MCF 10A (cell line): ENCODE data around the gene CLCN6. TPM values are rescaled to one million over a fixed set of nuclear protein-coding genes. Genes with fewer than 3 reads are reported as not detected.

Experiments
- BruUV-seq: library from RNA; stranded (reverse); fragments of 400-500 nt; replicated peaks from 2 replicates; lab custom pipeline; 2021; lab: Mats Ljungman, UMichigan
- CTCF ChIA-PET: fragments of 300-600 bp; sonication (Branson Sonifier 250); formaldehyde crosslinking; extraction: SDS; loops from one replicate; lab custom pipeline; 2021; ENCODE audit warnings: antibody characterized with exemption, inconsistent platforms; lab: Yijun Ruan, JAX
- POLR2A ChIA-PET: fragments of 300-600, 350-650 bp; sonication (Branson Sonifier 250); formaldehyde crosslinking; extraction: SDS; loops from one replicate; lab custom pipeline; 2020; ENCODE audit warnings: antibody characterized with exemption, inconsistent platforms; lab: Yijun Ruan, JAX
- DNase-seq: peaks from one replicate; pipeline ENCODE4 v3.0.0-alpha.2; 2018; ENCODE audit not compliant: unreplicated experiment
- H3K27ac Mint-ChIP-seq: one replicate; pipeline ENCODE4 v1.8.0; 2022; ENCODE audit warnings: mild to moderate bottlenecking, low read depth, mixed read lengths; ENCODE audit not compliant: unreplicated experiment
- H3K27me3 Mint-ChIP-seq: one replicate; pipeline ENCODE4 v1.8.0; 2022; ENCODE audit warnings: mixed read lengths; ENCODE audit not compliant: insufficient read depth, unreplicated experiment
- H3K36me3 Mint-ChIP-seq: one replicate; pipeline ENCODE4 v1.8.0; 2022; ENCODE audit warnings: mild to moderate bottlenecking, moderate library complexity, mixed read lengths; ENCODE audit not compliant: insufficient read depth, unreplicated experiment
- H3K4me1 Mint-ChIP-seq: one replicate; pipeline ENCODE4 v1.8.0; 2022; ENCODE audit warnings: mixed read lengths; ENCODE audit not compliant: insufficient read depth, unreplicated experiment
- H3K4me3 Mint-ChIP-seq: one replicate; pipeline ENCODE4 v1.8.0; 2022; ENCODE audit warnings: mild to moderate bottlenecking, moderate library complexity, mixed read lengths; ENCODE audit not compliant: unreplicated experiment
- H3K9me3 Mint-ChIP-seq: one replicate; pipeline ENCODE4 v1.8.0; 2022; ENCODE audit warnings: mixed read lengths; ENCODE audit not compliant: unreplicated experiment
- CTCF ChIP-seq: fragments of 200-600 bp; IDR thresholded peaks from one replicate; pipeline ENCODE4 v1.8.0; 2022; ENCODE audit warnings: antibody characterized with exemption, mild to moderate bottlenecking; ENCODE audit not compliant: unreplicated experiment
- intact Hi-C: fragments of 100-400 bp; cut with micrococcal nuclease; formaldehyde crosslinking; loops from 2 replicates; pipeline ENCODE4 v1.14.1; 2022
- total RNA-seq: library from RNA; stranded (reverse); gene quantifications from 2 replicates; pipeline ENCODE4 v1.2.3, GENCODE V29; 2022

CLCN6 gene
- total RNA-seq, 1 experiment from 2014 or later: 12.3 TPM

DNA sequence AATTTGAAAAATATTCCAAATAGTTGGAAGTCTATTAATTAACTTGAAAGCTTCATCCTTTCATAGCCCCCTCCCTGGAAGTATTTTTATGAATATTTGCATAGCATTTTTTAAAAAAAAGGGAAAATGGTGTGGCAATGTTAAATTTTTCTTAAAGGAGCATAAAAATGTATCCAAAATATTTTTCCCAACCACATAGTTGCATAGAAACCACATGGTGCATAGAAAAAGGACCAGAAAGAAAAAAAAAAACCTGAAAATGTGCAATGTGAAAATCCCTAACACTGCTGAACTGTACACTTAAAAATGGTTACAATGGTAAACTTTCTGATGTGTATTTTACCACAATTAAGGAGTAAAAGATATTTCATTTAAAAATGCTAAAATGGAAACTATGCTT, 36.0 kb upstream of the CLCN6 start:
- Mint-ChIP-seq H3K27me3 (no peaks in the 10 kb centered on the region), H3K36me3 (no peaks in the 10 kb centered on the region), H3K9me3 (no peaks in the 10 kb centered on the region), H3K4me3 (no peak overlapping the region), H3K27ac (no peak overlapping the region), H3K4me1 (no peaks in the 10 kb centered on the region)
- BruUV-seq: no TSS peak
- DNase-seq: no peak
- POLR2A ChIA-PET: interaction anchor here (1.1 kb wide), 1 partner anchor 18 kb away, joined by 4 read pairs; no protein-coding TSS in a partner anchor
- CTCF ChIA-PET: interaction anchor here (0.6 kb wide), 1 partner anchor 364 kb away, joined by 3 read pairs; no protein-coding TSS in a partner anchor
- TF ChIP-seq CTCF: no peak
- intact Hi-C loops: no loop called here

DNA sequence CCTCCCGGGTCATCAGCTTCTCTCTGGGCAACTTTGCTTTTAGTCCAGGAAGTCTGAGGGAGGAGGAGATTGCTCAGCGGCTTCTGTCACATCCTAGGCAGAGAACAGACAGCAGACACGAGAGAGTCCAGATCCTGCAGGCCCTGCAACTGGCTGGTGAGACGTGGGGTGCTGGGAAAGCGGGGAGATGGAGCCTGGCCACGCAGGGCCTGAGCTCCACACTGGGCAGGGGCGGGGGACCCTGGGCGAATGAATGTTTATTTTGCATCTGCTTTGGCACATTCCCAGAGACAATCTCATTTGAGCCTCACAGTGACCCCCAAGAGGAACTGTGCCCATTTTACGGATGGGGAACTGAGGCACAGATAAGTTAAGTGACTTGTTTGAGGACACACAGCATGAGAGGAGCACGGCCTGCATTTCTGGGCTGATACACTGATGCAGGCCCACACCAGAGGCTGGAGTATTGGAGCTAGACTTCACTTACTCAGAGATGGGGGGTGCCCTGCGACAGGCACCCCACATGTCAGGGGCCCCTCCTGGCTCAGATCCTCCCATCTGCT, 34.4 kb upstream of the CLCN6 start:
- TF ChIP-seq CTCF: no peak
- ChIA-PET POLR2A (interaction anchor here (1.4 to 1.5 kb wide), 2 partner anchors 16 to 35 kb away, joined by 4 read pairs; no protein-coding TSS in a partner anchor), CTCF (interaction anchor here (0.6 to 1.1 kb wide), 3 partner anchors 13 to 239 kb away, joined by 3 to 4 read pairs (median 3); no protein-coding TSS in a partner anchor)
- Mint-ChIP-seq H3K4me3 (no peak overlapping the region), H3K27ac (no peak overlapping the region), H3K9me3 (no peaks in the 10 kb centered on the region), H3K36me3 (no peaks in the 10 kb centered on the region), H3K4me1 (no peaks in the 10 kb centered on the region), H3K27me3 (no peaks in the 10 kb centered on the region)
- BruUV-seq: no TSS peak
- DNase-seq: no peak
- intact Hi-C loops: no loop called here

DNA sequence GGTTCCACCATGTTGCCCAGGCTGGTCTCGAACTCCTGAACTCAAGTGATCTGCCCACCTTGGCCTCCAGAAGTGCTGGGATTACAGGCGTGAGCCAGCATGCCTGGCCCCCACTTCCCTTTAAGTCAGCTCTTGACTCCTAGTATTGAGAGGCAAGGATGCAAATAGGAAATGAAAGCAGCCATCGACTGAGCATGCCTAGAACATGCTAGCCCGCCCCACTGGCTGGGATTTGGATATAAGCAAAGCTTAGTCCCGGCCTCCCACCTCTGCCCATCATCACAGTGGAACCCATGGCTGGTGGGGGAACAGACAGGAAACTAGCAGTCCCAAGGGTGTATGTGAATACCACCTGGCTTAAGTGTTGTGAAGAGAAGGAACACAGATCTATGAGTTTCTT, 33.5 kb upstream of the CLCN6 start:
- POLR2A ChIA-PET: interaction anchor here (1.0 to 1.5 kb wide), 2 partner anchors 10 to 15 kb away, joined by 4 to 6 read pairs; no protein-coding TSS in a partner anchor
- BruUV-seq: no TSS peak
- Mint-ChIP-seq H3K27ac (no peak overlapping the region), H3K4me3 (no peak overlapping the region), H3K27me3 (no peaks in the 10 kb centered on the region), H3K4me1 (no peaks in the 10 kb centered on the region), H3K36me3 (no peaks in the 10 kb centered on the region), H3K9me3 (no peaks in the 10 kb centered on the region)
- no peak for DNase-seq
- CTCF ChIA-PET: interaction anchor here (1.1 kb wide), 1 partner anchor 13 kb away, joined by 3 read pairs; no protein-coding TSS in a partner anchor
- intact Hi-C loops: no loop called here
- no peak for TF ChIP-seq CTCF

DNA sequence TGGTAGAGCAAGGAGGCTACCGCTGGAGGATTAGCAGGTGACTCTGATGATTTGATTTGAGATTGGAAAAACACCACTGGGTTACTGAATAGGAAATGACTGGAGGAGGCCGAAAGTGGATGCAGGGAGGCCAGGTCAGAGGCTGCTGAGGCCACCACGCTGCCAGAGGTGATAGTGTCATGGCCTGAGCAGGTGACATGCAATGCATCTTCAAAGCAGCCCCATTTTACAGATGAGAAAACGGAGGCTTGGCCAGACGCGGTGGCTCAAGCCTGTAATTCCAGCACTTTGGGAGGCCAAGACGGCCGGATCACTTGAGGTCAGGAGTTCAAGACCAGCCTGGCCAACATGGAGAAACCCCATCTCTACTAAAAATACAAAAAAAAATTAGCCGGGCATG, 31.2 kb upstream of the CLCN6 start:
- no TSS peak for BruUV-seq
- ChIA-PET CTCF (interaction anchor here (0.9 to 1.5 kb wide), 2 partner anchors 10 to 415 kb away, joined by 3 to 8 read pairs; no protein-coding TSS in a partner anchor), POLR2A (interaction anchor here (0.9 to 1.2 kb wide), 2 partner anchors 13 to 14 kb away, joined by 3 read pairs; no protein-coding TSS in a partner anchor)
- no peak overlapping the region for H3K4me3 Mint-ChIP-seq
- H3K9me3 Mint-ChIP-seq: no peaks in the 10 kb centered on the region
- H3K36me3 Mint-ChIP-seq: no peaks in the 10 kb centered on the region
- no peaks in the 10 kb centered on the region for H3K27me3 Mint-ChIP-seq
- no peak for DNase-seq
- TF ChIP-seq CTCF: no peak
- intact Hi-C loops: no loop called here
- H3K4me1 Mint-ChIP-seq: no peaks in the 10 kb centered on the region
- no peak overlapping the region for H3K27ac Mint-ChIP-seq
